A673 (cell line): ENCODE results near the gene AGTPBP1.

Experiments
- CTCF ChIP-seq: fragments of 300-800, 200-600 bp; sonication (generic); conservative IDR thresholded peaks from 2 replicates; pipeline ENCODE4 v1.5.1; 2017; ENCODE audit warnings: low read depth, mild to moderate bottlenecking, antibody characterized with exemption, low read length, moderate library complexity, mixed read lengths
- EZH2 ChIP-seq: fragments of 200-600 bp; sonication (generic); IDR thresholded peaks from 2 replicates; pipeline ENCODE4 v1.6.1; 2017; ENCODE audit warnings: borderline replicate concordance, low read depth, mild to moderate bottlenecking, mixed read lengths, antibody characterized with exemption, low read length; ENCODE audit not compliant: poor library complexity, severe bottlenecking

- TF ChIP-seq CTCF (peak; percentile 86), EZH2 (no peak)
These were observed 131.5 kb downstream of the AGTPBP1 start for GRCh38 chr9:85610074-85610860.
